SK-N-SH treated with all-trans-retinoic acid at 6 μM for 48 hours (cell line): ENCODE measurements around the gene NDUFA5.
"Not testable (repeated sequence)": the region's sequence is repeated elsewhere in the genome, so short reads cannot be mapped to it uniquely, and the experiment has no call there.

Source experiments
- ATAC-seq: fragments of 200-7000 bp; cut with Tn5 transposase; 3 replicates; pipeline ENCODE4 v1.9.1; 2020; ENCODE audit warnings: mild to moderate bottlenecking, moderate library complexity
- ARNTL ChIP-seq: fragments of 450-650 bp; formaldehyde crosslinking; IDR thresholded peaks from 2 replicates; pipeline ENCODE4 v1.5.0; 2020; ENCODE audit warnings: low read depth, mild to moderate bottlenecking, moderate library complexity, borderline replicate concordance
- CREB5 ChIP-seq: fragments of 250-450 bp; sonication (Bioruptor Pico); IDR thresholded peaks from 2 replicates; pipeline ENCODE4 v1.5.1; 2020; ENCODE audit warnings: low read depth, mild to moderate bottlenecking, moderate library complexity
- CSDC2 ChIP-seq: fragments of 250-450 bp; sonication (Bioruptor Pico); IDR thresholded peaks from 2 replicates; pipeline ENCODE4 v1.5.0; 2020; ENCODE audit warnings: mild to moderate bottlenecking, moderate library complexity
- CSRNP3 ChIP-seq: fragments of 250-450 bp; sonication (Bioruptor Pico); IDR thresholded peaks from 2 replicates; pipeline ENCODE4 v1.5.1; 2021; ENCODE audit warnings: mild to moderate bottlenecking, moderate library complexity
- ESRRG ChIP-seq: fragments of 250-450 bp; sonication (Bioruptor Pico); IDR thresholded peaks from 2 replicates; pipeline ENCODE4 v1.6.1; 2021; ENCODE audit warnings: mild to moderate bottlenecking
- GLIS3 ChIP-seq: fragments of 250-450 bp; sonication (Bioruptor Pico); IDR thresholded peaks from 2 replicates; pipeline ENCODE4 v1.5.0; 2020; ENCODE audit warnings: mild to moderate bottlenecking, moderate library complexity
- ISL1 ChIP-seq: fragments of 250-450 bp; sonication (Bioruptor Pico); IDR thresholded peaks from 2 replicates; pipeline ENCODE4 v2.1.2; 2022; ENCODE audit warnings: mild to moderate bottlenecking, moderate library complexity
- OSR1 ChIP-seq: fragments of 250-450 bp; sonication (Bioruptor Pico); IDR thresholded peaks from 2 replicates; pipeline ENCODE4 v1.8.0; 2022; ENCODE audit warnings: moderate library complexity, mild to moderate bottlenecking, inconsistent platforms
- TCF4 ChIP-seq: fragments of 250-450 bp; sonication (Bioruptor Pico); IDR thresholded peaks from 2 replicates; pipeline ENCODE4 v1.8.0; 2021; ENCODE audit warnings: mild to moderate bottlenecking, moderate library complexity, borderline replicate concordance
- TOX ChIP-seq: fragments of 250-450 bp; sonication (Bioruptor Pico); IDR thresholded peaks from 2 replicates; pipeline ENCODE4 v1.8.0; 2021; ENCODE audit warnings: mild to moderate bottlenecking, moderate library complexity, borderline replicate concordance
- ZC3H10 ChIP-seq: fragments of 250-450 bp; sonication (Bioruptor Pico); IDR thresholded peaks from 2 replicates; pipeline ENCODE4 v1.5.1; 2021; ENCODE audit warnings: mild to moderate bottlenecking, moderate library complexity
- ZFP3 ChIP-seq: fragments of 250-450 bp; sonication (Bioruptor Pico); IDR thresholded peaks from 2 replicates; pipeline ENCODE4 v1.5.0; 2020; ENCODE audit warnings: mild to moderate bottlenecking, moderate library complexity
- ZFP30 ChIP-seq: fragments of 450-650 bp; formaldehyde crosslinking; IDR thresholded peaks from 2 replicates; pipeline ENCODE4 v1.5.0; 2022; ENCODE audit warnings: mild to moderate bottlenecking, moderate library complexity
- ZNF70 ChIP-seq: fragments of 450-650 bp; formaldehyde crosslinking; IDR thresholded peaks from 2 replicates; pipeline ENCODE4 v1.5.0; 2020; ENCODE audit warnings: mild to moderate bottlenecking, moderate library complexity
- ZNF8 ChIP-seq: fragments of 450-650 bp; formaldehyde crosslinking; IDR thresholded peaks from 2 replicates; pipeline ENCODE4 v1.5.0; 2020; ENCODE audit warnings: mild to moderate bottlenecking, moderate library complexity
- TF ChIP-seq, protein P1 (sequence below): fragments of 250-450 bp; sonication (Bioruptor Pico); IDR thresholded peaks from 2 replicates; pipeline ENCODE4 v1.5.0; 2020; ENCODE audit warnings: mild to moderate bottlenecking, moderate library complexity
- TF ChIP-seq, protein P2 (sequence below): fragments of 250-450 bp; sonication (Bioruptor Pico); IDR thresholded peaks from 2 replicates; pipeline ENCODE4 v1.8.0; 2021; ENCODE audit warnings: low read depth, mild to moderate bottlenecking, moderate library complexity, borderline replicate concordance
- TF ChIP-seq, protein P3 (sequence below): fragments of 250-450 bp; sonication (Bioruptor Pico); IDR thresholded peaks from 2 replicates; pipeline ENCODE4 v1.8.0; 2020; ENCODE audit warnings: mild to moderate bottlenecking, moderate library complexity, borderline replicate concordance

NDUFA5 gene

DNA sequence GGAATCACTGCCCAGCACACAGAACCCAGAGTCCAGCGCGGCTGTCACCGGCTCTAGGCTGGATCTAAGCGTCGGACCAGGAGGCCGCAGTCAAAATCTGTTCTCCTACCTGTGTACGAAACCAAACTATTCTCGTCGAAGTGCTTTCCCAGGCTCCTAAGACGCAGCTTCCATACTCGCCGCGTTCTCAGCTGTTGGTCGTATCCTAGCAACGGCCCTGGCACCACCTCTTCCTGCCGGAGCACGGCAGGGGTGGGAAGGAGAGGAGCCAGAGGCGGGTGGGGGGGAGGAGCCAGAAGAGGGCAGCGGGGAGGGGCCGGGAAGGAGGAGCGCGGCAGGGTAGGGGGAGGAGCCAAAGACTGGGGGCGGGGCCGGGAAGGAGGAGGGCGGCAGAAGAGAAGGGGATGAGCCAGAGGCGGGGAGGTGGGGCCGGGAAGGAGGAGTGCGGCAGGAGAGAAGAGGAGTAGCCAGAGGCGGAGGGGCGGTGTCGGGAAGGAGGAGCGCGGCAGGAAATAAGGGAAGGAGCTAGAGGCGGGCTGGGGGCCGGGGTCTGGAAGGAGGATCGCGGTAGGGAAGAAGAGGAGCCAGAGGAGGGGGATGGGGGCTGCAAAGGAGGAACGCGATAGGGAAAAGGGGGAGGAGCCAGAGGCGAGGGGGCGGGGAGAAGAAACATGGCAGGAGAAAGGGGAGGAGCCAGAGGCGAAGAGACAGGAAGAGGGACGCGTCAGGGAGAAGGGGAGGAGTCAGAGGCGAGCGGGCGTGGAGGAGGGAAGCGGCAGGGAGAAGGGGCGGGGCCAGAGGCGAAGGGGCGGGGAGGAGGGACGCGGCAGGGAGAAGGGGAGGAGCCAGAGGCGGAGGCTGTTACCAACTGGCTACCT is 23.0 kb downstream of the NDUFA5 start, which contains the start of gene IQUB (continued):
- TF ChIP-seq ZNF8 (no peak), ESRRG (CRISPR knock-in tag) (no peak), TCF4 (CRISPR knock-in tag) (no peak), ZFP3 (no peak), ISL1 (CRISPR knock-in tag) (no peak), ZFP30 (no peak), CSDC2 (CRISPR knock-in tag) (no peak)

DNA sequence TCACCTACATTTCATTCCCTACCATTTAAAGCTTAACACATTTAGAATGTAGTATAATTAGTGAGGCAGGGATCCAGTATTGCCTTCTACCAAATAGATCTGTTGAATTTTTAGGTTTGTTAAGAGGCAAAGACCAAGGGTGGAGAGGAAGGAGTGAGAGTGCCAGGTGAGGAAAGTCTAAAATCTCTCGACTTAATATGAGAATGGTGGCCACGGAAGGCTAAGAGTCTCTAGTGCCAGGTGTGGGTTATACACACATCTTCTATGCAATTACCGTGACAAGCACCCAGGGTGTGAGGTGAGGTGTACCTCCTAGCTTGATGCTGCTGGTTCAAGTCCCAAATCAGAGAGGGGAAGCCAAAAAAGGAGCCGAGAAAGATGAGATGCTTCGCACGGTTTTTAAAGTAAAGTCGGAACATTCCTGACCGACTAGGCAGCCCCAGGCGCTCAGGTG is 23.7 kb downstream of the NDUFA5 start:
- TF ChIP-seq ZFP3 (no peak), CREB5 (CRISPR knock-in tag) (no peak), GLIS3 (CRISPR knock-in tag) (no peak), OSR1 (CRISPR knock-in tag) (no peak)
- TF ChIP-seq, protein P1, sequence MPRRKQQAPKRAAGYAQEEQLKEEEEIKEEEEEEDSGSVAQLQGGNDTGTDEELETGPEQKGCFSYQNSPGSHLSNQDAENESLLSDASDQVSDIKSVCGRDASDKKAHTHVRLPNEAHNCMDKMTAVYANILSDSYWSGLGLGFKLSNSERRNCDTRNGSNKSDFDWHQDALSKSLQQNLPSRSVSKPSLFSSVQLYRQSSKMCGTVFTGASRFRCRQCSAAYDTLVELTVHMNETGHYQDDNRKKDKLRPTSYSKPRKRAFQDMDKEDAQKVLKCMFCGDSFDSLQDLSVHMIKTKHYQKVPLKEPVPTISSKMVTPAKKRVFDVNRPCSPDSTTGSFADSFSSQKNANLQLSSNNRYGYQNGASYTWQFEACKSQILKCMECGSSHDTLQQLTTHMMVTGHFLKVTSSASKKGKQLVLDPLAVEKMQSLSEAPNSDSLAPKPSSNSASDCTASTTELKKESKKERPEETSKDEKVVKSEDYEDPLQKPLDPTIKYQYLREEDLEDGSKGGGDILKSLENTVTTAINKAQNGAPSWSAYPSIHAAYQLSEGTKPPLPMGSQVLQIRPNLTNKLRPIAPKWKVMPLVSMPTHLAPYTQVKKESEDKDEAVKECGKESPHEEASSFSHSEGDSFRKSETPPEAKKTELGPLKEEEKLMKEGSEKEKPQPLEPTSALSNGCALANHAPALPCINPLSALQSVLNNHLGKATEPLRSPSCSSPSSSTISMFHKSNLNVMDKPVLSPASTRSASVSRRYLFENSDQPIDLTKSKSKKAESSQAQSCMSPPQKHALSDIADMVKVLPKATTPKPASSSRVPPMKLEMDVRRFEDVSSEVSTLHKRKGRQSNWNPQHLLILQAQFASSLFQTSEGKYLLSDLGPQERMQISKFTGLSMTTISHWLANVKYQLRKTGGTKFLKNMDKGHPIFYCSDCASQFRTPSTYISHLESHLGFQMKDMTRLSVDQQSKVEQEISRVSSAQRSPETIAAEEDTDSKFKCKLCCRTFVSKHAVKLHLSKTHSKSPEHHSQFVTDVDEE (CRISPR knock-in tag) = no peak
- ATAC-seq = no peak; the same call in 1 of the 3 replicates

- no peak for TF ChIP-seq ZC3H10 (CRISPR knock-in tag)
- no peak for ATAC-seq
Measured at GRCh38 chr7:123533553-123533917, 24.1 kb downstream of the NDUFA5 start.

DNA sequence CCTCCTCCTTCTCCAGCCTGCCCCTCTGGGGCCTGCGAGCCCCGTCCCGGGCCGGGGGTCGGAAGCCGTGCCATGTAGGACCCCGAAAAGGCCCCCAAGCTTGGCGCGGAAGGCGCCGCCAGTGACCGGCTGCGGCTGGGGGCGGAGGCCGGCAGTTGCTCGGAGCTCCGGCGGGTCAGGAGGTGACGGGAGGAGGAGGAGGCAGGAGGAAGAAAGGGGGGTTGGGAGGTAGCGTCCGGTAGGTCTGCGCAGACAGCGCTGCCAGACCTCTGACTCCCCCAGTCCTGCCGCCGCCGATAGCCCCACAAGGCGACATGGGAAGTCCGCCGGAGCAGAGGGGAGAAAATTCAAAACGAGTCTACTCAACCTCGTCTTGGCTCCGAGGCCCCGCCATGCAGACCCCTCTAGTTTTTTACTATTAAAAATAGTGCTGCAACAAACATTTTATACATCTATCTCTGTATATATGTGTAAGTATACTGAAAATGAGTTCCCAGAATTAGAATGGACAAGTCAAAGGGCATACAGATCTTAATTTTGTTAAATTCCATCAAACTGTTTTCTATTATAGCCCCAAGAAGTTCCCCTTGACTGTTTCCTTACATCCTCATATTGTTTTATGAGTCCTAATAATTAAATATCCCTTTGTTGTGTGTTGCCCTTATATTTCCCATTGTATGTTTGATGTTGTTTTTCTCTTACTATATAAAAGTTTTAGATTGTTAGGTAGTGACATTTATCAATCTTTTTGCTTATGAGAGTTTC is 24.6 kb downstream of the NDUFA5 start:
- ATAC-seq = peak; percentile 6

DNA sequence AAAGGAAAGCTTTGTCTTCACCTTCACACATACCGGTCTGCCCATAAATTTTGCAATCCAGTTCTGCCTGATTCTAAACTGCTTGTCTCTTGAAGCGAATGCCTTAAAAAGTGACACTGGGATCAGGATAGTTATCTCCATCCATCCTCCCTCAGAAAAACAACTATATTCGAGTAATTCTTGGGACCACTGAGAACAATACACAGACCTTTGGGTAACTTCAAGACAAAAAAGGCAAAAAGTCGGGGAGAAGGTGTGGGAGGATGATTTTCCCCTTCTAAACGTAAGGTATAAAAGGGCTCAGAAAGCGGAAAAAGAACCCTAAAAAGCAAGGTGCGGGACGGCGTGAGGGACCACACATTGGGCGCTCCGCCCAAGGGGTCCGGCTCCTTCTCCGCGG is 25.3 kb downstream of the NDUFA5 start:
- peak; percentile 4; the same call in 2 of the 3 replicates for ATAC-seq

GRCh38 chr7:123530035-123530591 is 27.5 kb downstream of the NDUFA5 start:
- ATAC-seq = not testable (repeated sequence)

GRCh38 chr7:123528265-123528664 is 29.4 kb downstream of the NDUFA5 start:
- no peak for ATAC-seq
- TF ChIP-seq, protein P2, sequence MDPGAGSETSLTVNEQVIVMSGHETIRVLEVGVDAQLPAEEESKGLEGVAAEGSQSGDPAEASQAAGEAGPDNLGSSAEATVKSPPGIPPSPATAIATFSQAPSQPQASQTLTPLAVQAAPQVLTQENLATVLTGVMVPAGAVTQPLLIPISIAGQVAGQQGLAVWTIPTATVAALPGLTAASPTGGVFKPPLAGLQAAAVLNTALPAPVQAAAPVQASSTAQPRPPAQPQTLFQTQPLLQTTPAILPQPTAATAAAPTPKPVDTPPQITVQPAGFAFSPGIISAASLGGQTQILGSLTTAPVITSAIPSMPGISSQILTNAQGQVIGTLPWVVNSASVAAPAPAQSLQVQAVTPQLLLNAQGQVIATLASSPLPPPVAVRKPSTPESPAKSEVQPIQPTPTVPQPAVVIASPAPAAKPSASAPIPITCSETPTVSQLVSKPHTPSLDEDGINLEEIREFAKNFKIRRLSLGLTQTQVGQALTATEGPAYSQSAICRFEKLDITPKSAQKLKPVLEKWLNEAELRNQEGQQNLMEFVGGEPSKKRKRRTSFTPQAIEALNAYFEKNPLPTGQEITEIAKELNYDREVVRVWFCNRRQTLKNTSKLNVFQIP (CRISPR knock-in tag) = no peak
- TF ChIP-seq GLIS3 (CRISPR knock-in tag) (no peak), CSDC2 (CRISPR knock-in tag) (no peak), ZNF8 (no peak), ZNF70 (CRISPR knock-in tag) (no peak), TOX (CRISPR knock-in tag) (no peak), ZFP30 (no peak), ZC3H10 (CRISPR knock-in tag) (no peak), OSR1 (CRISPR knock-in tag) (no peak), TCF4 (CRISPR knock-in tag) (no peak), ARNTL (no peak), ESRRG (CRISPR knock-in tag) (no peak), CSRNP3 (CRISPR knock-in tag) (no peak)
- TF ChIP-seq, protein P3, sequence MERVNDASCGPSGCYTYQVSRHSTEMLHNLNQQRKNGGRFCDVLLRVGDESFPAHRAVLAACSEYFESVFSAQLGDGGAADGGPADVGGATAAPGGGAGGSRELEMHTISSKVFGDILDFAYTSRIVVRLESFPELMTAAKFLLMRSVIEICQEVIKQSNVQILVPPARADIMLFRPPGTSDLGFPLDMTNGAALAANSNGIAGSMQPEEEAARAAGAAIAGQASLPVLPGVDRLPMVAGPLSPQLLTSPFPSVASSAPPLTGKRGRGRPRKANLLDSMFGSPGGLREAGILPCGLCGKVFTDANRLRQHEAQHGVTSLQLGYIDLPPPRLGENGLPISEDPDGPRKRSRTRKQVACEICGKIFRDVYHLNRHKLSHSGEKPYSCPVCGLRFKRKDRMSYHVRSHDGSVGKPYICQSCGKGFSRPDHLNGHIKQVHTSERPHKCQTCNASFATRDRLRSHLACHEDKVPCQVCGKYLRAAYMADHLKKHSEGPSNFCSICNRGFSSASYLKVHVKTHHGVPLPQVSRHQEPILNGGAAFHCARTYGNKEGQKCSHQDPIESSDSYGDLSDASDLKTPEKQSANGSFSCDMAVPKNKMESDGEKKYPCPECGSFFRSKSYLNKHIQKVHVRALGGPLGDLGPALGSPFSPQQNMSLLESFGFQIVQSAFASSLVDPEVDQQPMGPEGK (CRISPR knock-in tag) = no peak
